Retina (tissue), 1 donor: ENCODE data around the gene LMTK3.

Experiments
- DNase-seq: peaks from one replicate; pipeline ENCODE4 v3.0.0-alpha.2; 2016

LMTK3 gene

DNA sequence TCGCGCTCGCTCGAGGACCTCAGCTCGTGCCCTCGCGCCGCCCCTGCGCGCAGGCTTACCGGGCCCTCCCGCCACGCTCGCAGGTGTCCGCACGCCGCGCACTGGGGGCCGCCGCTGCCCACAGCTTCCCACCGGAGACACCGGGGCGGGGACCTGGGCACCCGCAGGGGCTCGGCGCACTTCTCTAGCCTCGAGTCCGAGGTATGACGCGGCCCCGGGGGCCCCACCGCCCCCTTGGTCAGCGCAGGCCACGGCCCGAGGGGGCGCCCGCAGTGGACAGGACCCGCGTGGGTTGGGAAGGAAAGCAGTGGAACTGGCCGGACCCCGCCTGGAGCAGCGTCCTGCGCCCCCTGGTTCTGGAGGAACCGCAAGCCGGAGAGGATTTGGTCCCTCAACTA lies 67.9 kb downstream of the LMTK3 start:
- DNase-seq: peak; percentile 26

DNA sequence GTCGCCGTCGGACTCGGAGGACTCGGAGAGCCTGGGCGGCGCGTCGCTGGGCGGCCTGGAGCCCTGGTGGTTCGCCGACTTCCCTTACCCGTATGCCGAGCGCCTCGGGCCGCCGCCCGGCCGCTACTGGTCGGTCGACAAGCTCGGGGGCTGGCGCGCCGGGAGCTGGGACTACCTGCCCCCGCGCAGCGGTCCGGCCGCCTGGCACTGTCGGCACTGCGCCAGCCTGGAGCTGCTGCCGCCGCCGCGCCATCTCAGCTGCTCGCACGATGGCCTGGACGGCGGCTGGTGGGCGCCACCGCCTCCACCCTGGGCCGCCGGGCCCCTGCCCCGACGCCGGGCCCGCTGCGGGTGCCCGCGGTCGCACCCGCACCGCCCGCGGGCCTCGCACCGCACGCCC lies 68.4 kb downstream of the LMTK3 start:
- DNase-seq: peak; percentile 21

GRCh38 chr19:48442116-48443035 lies 69.3 kb downstream of the LMTK3 start:
- DNase-seq: no peak

DNA sequence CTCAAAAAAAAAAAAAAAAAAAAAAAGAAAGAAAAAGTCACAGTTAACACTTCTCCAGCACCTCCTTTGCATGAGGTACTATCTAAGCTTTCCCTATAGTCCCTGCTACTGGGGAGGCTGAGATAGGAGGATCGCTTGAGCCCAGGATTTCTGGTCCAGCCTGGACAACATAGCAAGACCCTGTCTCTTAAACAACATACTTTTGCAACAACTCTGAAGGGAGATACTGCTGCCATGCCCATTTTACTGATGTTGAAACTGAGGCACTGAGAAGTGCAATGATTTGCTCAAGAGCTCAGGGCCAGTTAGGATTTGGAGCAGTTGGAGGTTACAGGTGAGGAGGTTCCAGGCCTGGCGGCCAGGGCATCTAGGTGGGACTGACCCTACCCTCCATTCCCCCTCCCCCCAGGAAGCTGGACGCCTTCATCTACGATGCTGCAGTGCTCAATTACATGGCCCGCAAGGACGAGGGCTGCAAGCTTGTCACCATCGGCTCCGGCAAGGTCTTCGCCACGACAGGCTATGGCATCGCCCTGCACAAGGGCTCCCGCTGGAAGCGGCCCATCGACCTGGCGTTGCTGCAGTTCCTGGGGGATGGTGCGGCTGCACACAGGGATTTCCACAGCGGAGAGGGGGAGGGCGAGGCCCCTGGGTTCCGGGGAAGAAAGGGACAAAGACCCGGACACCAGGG lies 70.1 kb downstream of the LMTK3 start:
- DNase-seq: no peak

GRCh38 chr19:48436586-48436985 lies 75.0 kb downstream of the LMTK3 start:
- DNase-seq: no peak
